ELF-1 (cell line): ENCODE measurements around the gene KIF13A.
"Not testable (repeated sequence)": the region's sequence is repeated elsewhere in the genome, so short reads cannot be mapped to it uniquely, and the experiment has no call there.

Experiments
- DNase-seq: peaks from one replicate; pipeline ENCODE4 v3.0.0-alpha.2; 2016; ENCODE audit warnings: low read depth, low spot score

Gene KIF13A

DNA sequence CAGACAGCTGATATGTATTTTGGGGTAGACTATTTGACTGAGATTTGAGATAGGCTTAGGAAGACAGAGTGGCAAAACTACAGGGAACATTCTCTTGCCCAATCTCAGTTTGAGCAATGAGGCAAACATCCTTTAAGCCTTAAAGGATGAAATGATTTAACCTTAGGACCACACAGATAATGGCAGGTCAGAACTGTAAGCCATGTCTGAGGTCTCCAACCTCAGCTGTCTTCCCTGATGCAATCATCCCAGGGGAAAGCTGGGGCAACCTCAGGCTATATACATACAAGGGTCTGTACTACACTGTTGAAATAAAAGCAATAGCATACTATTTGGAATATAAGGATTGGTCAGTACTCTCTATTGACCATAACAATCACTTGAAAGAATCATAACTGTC is 196.9 kb downstream of the KIF13A start:
- no peak for DNase-seq

DNA sequence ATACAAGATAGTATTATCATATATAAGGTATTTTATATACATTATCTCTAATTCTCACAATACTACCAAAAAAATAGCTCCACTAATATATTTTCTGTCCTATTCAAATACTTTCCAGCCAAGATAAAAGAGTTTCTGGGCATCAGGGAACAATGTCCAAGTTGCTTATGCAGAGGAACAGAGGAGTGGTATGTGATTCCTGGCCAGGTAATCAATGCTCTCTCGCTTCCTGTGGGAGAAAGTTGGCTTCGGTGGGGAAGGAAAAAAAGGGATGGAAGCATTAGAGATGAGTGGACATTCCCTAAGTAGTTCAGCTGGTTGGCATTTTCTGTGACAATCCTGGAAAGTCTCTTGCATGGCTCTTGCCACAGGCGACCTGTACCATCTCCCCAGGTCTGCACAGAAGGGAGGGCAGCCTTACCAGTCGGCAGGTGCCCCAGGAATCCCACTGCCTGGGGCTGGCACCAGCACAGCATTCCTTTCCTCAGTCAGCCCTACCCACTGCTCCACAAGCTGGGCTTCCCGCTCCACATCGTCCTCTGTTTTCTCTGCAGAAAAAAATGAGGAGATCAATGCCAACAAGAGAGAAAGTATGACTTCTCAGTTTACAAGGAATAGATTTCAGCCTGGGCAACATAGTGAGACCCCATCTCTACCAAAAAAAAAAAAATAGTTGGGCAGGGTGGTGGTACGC is 202.2 kb downstream of the KIF13A start:
- DNase-seq, result no peak

DNA sequence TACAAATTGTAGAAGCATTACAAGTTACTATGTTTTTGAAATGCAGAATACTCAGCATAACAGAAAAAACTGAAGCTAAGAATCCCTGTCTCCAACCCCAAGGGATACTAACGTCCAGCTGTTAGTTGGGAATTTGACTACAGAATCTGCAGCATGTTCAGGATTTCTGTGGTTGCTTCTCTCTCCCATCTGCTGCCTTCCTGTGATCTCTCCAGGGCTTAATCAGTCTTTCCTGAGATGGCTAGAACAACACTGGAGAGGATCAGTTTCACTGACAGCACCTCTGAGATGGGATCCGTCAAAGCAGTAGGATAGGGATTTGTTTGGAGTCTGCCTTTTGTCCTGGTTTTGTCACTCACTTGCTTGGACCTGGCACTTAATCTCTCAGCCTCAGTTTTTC is 207.4 kb downstream of the KIF13A start:
- peak; percentile 28 for DNase-seq

DNA sequence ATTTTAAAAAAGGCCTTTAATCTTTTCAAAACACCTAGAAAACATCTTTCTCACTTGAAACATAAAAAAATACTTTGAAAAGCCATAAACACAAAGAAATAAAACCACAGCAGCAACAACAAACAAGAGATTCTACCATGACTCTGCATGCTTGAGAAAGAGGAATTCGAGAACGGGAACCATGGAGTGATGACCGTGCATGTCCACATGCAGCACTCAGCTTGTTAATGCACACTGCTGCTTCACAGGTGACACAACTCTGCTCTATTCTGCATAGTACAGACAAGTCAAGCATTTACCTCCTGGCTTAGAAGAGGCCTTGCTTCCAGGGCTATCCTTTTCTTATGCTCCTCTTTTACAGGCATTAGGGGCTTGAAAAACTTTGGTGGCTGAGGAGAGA is 215.8 kb downstream of the KIF13A start:
- DNase-seq, result no peak

DNA sequence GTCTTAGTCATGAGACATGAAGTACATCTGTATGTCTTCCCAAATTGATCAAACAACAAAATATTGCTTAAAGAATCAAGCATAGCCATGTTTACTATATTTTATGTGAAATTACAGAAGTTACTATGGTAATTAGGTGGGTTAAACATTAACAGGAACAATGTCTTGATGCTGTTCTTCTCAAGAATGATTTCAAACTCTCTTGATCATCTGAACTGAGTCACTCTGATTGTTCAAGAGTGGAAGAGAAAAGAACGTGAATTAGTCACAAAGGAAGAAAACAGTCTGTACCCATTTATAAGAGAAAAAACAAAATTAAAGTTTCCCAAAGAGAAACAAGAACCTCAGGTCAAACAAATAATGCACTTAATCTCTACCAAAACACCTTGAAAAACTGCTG is 218.6 kb downstream of the KIF13A start:
- no peak for DNase-seq

DNA sequence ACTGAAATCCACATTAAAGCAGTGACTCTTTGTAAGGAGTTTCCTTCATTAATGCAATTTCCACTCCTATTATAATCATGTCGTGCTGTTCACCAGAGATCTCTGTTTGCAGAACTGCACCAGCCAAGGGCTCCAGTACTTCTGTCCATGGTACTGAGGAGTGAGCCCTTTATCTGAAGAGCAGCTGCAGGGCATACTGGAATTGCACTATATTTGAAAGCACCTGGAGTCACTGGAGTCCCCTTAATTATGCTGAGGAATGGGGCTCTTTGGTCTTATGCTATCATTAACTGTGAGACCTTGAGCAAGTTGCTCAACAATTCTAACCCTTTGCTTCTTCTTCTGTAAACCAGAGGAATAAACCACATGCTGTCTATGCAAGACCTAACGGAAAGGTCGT is 219.0 kb downstream of the KIF13A start:
- DNase-seq, result peak; percentile 19

GRCh38 chr6:17762651-17763050 is 224.8 kb downstream of the KIF13A start:
- no peak for DNase-seq

GRCh38 chr6:17758119-17758518 is 229.3 kb downstream of the KIF13A start:
- DNase-seq, result no peak

GRCh38 chr6:17754254-17754653 is 233.2 kb downstream of the KIF13A start:
- DNase-seq, result no peak

GRCh38 chr6:17745324-17745723 is 242.1 kb downstream of the KIF13A start:
- DNase-seq, result not testable (repeated sequence)

DNA sequence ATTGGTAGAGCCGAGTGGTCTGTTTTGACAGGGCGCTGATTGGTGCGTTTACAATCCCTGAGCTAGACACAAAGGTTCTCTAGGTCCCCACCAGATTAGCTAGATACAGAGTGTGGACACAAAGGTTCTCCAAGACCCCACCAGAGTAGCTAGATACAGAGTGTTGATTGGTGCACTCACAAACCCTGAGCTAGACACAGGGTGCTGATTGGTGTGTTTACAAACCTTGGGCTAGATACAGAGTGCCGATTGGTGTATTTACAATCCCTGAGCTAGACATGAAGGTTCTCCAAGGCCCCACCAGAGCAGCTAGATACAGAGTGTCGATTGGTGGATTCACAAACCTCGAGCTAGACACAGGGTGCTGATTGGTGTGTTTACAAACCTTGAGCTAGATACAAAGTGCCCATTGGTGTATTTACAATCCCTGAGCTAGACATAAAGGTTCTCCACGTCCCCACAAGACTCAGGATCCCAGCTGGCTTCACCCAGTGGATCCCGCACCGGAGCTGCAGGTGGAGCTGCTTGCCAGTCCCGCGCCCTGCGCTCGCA is 242.6 kb downstream of the KIF13A start:
- not testable (repeated sequence) for DNase-seq

GRCh38 chr6:17744019-17744756 is 243.2 kb downstream of the KIF13A start:
- DNase-seq, result no peak

DNA sequence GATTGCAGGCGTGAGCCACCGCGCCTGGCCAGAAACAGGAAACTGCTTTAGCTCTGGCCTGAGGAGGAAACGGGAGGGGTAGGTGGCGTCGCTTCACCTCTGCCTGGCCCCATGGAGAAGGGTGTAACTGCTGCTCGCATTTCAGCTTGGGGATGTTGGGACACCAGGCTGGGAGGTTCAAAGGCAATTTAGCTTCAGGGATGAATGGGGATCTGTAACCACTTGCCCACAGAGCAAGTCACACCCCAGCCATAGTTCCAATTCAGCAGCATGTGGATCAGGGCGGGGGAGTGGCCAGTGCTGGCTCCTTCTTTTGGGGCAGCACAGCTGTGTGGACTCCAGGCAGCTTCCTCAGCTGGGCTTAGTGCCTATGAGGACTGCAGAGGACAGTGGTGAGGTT is 245.9 kb downstream of the KIF13A start:
- peak; percentile 42 for DNase-seq

DNA sequence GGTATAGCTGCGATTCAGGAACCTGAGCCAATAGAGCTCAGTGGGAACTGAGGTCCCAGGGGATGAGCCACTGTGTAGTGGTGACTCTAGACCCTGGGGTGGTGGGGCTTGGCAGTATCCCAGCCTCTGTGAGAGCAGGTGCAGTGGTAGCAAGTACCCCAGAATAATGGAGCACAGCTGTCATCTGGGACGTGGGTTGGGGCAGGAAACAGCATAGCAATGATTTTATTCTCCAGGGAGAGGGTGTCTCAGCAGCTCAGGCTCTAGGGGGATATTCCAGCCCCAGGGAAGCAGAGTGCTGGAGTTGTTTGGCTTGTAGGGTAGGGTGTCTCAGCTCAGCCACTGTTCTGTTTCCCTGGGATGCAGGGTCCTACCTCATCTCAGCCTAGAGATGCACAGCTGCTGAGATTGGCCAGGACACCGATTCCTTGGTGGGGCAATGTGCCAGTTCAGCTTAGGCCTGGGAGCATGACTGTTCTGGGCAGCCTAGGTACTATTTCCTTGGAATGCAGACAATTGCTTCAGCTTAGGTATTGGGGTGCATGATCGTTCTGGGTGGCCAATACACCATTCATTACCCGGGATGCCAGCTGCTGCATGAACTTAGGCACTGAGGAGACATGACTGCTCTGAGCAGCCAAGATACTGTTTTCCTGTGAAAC is 246.7 kb downstream of the KIF13A start:
- DNase-seq, result no peak

GRCh38 chr6:17737704-17738252 is 249.7 kb downstream of the KIF13A start:
- DNase-seq, result no peak

GRCh38 chr6:17735311-17735710 is 252.1 kb downstream of the KIF13A start:
- not testable (repeated sequence) for DNase-seq

GRCh38 chr6:17730078-17730704 is 257.2 kb downstream of the KIF13A start:
- DNase-seq, result no peak

- no peak for DNase-seq
These were observed 258.0 kb downstream of the KIF13A start for GRCh38 chr6:17729223-17730077.

GRCh38 chr6:17728551-17729222 is 258.7 kb downstream of the KIF13A start:
- peak; percentile 30 for DNase-seq

DNA sequence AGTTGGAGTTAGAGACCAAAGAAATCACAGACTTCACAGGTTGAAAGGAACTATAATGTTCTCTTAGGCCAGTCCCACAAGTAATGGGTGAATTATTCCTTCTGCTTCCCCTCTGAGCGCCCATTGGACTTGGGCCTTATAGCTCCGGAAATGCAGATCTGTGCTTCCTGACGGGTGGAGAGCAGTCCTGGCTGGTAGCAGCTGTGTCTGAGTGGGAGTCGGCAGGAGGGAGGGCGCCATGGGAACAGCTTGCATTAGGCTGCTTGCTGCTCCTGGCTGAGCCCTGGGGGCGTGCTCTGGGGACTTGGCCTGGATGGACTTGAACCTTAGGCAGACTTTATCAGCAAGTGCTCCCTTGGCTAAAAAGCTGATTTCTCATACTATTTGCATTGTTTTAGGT is 262.4 kb downstream of the KIF13A start:
- DNase-seq, result peak; percentile 87
